ENCODE data around the gene UST.

DNA sequence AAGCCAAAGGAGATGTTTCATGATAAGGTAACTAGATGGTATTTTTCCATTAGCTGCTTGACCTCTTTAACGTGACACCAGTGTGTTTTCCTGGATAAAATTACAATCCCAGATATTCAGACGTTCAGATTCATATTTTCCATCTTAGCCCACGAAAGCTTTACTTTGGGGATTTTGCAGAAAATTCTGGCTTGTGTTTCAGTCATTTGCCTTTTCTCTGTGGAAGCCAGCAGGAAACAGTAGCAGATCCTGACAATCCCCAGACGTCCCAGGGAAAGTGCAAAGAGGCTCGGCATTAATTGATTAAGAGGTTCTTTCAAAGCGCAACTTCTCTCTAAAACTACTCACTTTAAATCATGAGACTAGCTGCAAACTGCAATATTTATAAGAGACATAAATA is 243.6 kb downstream of the UST start:
- TF ChIP-seq, protein P1, sequence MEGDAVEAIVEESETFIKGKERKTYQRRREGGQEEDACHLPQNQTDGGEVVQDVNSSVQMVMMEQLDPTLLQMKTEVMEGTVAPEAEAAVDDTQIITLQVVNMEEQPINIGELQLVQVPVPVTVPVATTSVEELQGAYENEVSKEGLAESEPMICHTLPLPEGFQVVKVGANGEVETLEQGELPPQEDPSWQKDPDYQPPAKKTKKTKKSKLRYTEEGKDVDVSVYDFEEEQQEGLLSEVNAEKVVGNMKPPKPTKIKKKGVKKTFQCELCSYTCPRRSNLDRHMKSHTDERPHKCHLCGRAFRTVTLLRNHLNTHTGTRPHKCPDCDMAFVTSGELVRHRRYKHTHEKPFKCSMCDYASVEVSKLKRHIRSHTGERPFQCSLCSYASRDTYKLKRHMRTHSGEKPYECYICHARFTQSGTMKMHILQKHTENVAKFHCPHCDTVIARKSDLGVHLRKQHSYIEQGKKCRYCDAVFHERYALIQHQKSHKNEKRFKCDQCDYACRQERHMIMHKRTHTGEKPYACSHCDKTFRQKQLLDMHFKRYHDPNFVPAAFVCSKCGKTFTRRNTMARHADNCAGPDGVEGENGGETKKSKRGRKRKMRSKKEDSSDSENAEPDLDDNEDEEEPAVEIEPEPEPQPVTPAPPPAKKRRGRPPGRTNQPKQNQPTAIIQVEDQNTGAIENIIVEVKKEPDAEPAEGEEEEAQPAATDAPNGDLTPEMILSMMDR (optimal IDR thresholded peaks at IDR 0.05 in 1 of 3, IDR thresholded peaks at IDR 0.05 in 1 of 3, conservative IDR thresholded peaks at IDR 0.05 in 1 of 3; ENCODE audit: extremely low read depth in 1 of 3, insufficient read depth in 2 of 3, low read length in 3 of 3): no peak
- TF ChIP-seq EZH2 (IDR thresholded peaks at IDR 0.05; ENCODE audit: low read length): no peak
